Measurements from ENCODE around the gene PEX14.

GRCh38 chr1:10639775-10640578, 165.2 kb downstream of the PEX14 start:
- TF ChIP-seq, protein P1, sequence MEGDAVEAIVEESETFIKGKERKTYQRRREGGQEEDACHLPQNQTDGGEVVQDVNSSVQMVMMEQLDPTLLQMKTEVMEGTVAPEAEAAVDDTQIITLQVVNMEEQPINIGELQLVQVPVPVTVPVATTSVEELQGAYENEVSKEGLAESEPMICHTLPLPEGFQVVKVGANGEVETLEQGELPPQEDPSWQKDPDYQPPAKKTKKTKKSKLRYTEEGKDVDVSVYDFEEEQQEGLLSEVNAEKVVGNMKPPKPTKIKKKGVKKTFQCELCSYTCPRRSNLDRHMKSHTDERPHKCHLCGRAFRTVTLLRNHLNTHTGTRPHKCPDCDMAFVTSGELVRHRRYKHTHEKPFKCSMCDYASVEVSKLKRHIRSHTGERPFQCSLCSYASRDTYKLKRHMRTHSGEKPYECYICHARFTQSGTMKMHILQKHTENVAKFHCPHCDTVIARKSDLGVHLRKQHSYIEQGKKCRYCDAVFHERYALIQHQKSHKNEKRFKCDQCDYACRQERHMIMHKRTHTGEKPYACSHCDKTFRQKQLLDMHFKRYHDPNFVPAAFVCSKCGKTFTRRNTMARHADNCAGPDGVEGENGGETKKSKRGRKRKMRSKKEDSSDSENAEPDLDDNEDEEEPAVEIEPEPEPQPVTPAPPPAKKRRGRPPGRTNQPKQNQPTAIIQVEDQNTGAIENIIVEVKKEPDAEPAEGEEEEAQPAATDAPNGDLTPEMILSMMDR (conservative IDR thresholded peaks at IDR 0.05; ENCODE audit: low read depth in 2 of 2): peak in 1 of 2 experiments; percentile 29; a peak in 2 of 4 replicates
- no peak for TF ChIP-seq CREB1 (CRISPR knock-in tag; IDR thresholded peaks at IDR 0.05; ENCODE audit: low read depth)

Measured in GM23338 (cell line).